ENCODE data around the gene SMIM41. TPM values are rescaled to one million over a fixed set of nuclear protein-coding genes. Genes with fewer than 3 reads are reported as not detected.

The SMIM41 gene
- total RNA-seq, 1 donor from 2014 or later = not detected

- peaks cover 14% of the 10 kb centered on the region for H3K4me1 Mint-ChIP-seq (ENCODE audit: unreplicated experiment)
- no peak overlapping the region for H3K27ac Mint-ChIP-seq (ENCODE audit: unreplicated experiment)
- H3K9me3 Mint-ChIP-seq (ENCODE audit: unreplicated experiment) = no peaks in the 10 kb centered on the region
- no peak for TF ChIP-seq CTCF (IDR thresholded peaks at IDR 0.05)
- no peak overlapping the region for H3K4me3 Mint-ChIP-seq (ENCODE audit: unreplicated experiment)
- no peaks in the 10 kb centered on the region for H3K36me3 Mint-ChIP-seq (ENCODE audit: unreplicated experiment)
- peaks cover 3% of the 10 kb centered on the region for H3K27me3 Mint-ChIP-seq (ENCODE audit: unreplicated experiment)
- no peak for DNase-seq (ENCODE audit: extremely low spot score, unreplicated experiment)
Observed at GRCh38 chr12:52122904-52123303, 43.4 kb downstream of the SMIM41 start.

GRCh38 chr12:52123487-52124186 lies 44.1 kb downstream of the SMIM41 start:
- Mint-ChIP-seq H3K9me3 (ENCODE audit: unreplicated experiment) (no peaks in the 10 kb centered on the region), H3K27me3 (ENCODE audit: unreplicated experiment) (no peaks in the 10 kb centered on the region), H3K27ac (ENCODE audit: unreplicated experiment) (no peak overlapping the region), H3K4me3 (ENCODE audit: unreplicated experiment) (no peak overlapping the region), H3K4me1 (ENCODE audit: unreplicated experiment) (peaks cover 14% of the 10 kb centered on the region), H3K36me3 (ENCODE audit: unreplicated experiment) (no peaks in the 10 kb centered on the region)
- no peak for TF ChIP-seq CTCF (IDR thresholded peaks at IDR 0.05)
- no peak for DNase-seq (ENCODE audit: extremely low spot score, unreplicated experiment)

DNA sequence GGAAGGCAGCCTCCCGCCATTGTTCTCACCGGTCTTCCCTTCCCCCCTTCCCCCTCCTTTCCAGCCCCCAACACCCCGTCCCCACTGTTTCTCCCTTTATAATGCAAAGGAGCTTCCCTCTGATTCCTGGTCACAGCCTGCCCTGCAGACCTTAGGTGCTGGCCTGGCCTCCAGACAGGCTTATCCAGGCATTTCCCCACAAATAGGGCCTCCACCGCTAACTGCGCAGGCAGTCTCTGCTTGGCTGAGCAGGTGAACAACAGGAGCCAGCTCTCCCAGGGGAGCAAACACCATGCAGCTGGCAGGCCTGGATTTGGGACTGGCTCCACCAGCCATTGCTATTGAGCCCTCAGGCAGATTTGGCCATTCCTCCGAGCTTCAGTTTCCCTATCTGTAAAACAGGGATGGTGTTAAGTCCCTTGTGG lies 46.0 kb downstream of the SMIM41 start:
- H3K4me1 Mint-ChIP-seq (ENCODE audit: unreplicated experiment) = peaks cover 14% of the 10 kb centered on the region
- DNase-seq (ENCODE audit: extremely low spot score, unreplicated experiment) = no peak
- H3K27ac Mint-ChIP-seq (ENCODE audit: unreplicated experiment) = no peak overlapping the region
- H3K4me3 Mint-ChIP-seq (ENCODE audit: unreplicated experiment) = no peak overlapping the region
- H3K27me3 Mint-ChIP-seq (ENCODE audit: unreplicated experiment) = no peaks in the 10 kb centered on the region
- H3K36me3 Mint-ChIP-seq (ENCODE audit: unreplicated experiment) = no peaks in the 10 kb centered on the region
- no peak for TF ChIP-seq CTCF (IDR thresholded peaks at IDR 0.05)
- H3K9me3 Mint-ChIP-seq (ENCODE audit: unreplicated experiment) = no peaks in the 10 kb centered on the region

DNA sequence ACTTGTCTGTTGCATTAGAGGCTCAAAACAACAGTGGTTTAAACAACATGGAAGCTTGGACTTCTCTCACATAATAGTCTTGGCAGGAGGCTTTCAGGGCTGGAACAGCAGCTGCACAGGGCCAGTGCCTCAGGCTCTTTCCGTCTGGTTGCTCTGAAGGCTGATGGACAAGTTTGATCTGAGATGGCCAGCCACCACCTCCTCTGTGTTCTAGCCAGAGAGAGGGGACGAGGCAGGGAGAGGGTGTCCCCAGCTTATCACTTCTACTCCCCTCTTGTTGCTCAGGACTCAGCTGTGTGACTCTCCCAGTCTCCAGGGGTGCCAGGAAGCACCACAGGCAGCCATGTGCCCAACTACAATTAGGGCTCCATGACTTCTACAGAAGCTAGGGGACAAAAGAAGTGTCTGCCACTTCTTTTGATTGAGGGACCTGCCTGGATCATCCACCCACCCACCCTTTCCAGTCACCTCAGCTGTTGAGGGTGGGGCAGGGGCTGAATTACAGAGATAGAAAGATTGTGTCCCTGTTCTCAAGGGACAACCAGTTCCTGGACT lies 46.6 kb downstream of the SMIM41 start:
- Mint-ChIP-seq H3K27me3 (ENCODE audit: unreplicated experiment) (no peaks in the 10 kb centered on the region), H3K9me3 (ENCODE audit: unreplicated experiment) (no peaks in the 10 kb centered on the region), H3K4me1 (ENCODE audit: unreplicated experiment) (peaks cover 18% of the 10 kb centered on the region)

More for the DNA sequence above, 46.6 kb downstream of the SMIM41 start:
- DNase-seq (ENCODE audit: extremely low spot score, unreplicated experiment) = no peak
- no peaks in the 10 kb centered on the region for H3K36me3 Mint-ChIP-seq (ENCODE audit: unreplicated experiment)
- TF ChIP-seq CTCF (IDR thresholded peaks at IDR 0.05) = no peak
- no peak overlapping the region for H3K4me3 Mint-ChIP-seq (ENCODE audit: unreplicated experiment)
- H3K27ac Mint-ChIP-seq (ENCODE audit: unreplicated experiment) = no peak overlapping the region

All from osteocyte (in vitro differentiated cells).